HepG2 (cell line): ENCODE data around the gene DMKN. TPM values are rescaled to one million over a fixed set of nuclear protein-coding genes. Genes with fewer than 3 reads are reported as not detected.
"Not testable (repeated sequence)": the region's sequence is repeated elsewhere in the genome, so short reads cannot be mapped to it uniquely, and the experiment has no call there.

ENCODE experiments used
- ATAC-seq: fragments of 200-7000 bp; cut with Tn5 transposase; 3 replicates; pipeline ENCODE4 v1.9.1; 2020; ENCODE audit warnings: mild to moderate bottlenecking, moderate library complexity
- BruUV-seq: library from RNA; stranded (reverse); fragments of 400-500 nt; replicated peaks from 2 replicates; lab custom pipeline; 2021; lab: Mats Ljungman, UMichigan
- CTCF ChIA-PET: fragments of 300-600 bp; formaldehyde crosslinking; extraction: SDS; loops from one replicate; lab custom pipeline; 2021; ENCODE audit warnings: low total read pairs, inconsistent platforms, low intra/inter-chr PET ratio; lab: Yijun Ruan, JAX
- POLR2A ChIA-PET: fragments of 350-600 bp; sonication (Branson Sonifier 250); formaldehyde crosslinking; loops from one replicate; lab custom pipeline; 2020; ENCODE audit warnings: antibody characterized with exemption, inconsistent platforms; lab: Yijun Ruan, JAX
- DNase-seq: peaks from one replicate; pipeline ENCODE4 v3.0.0-alpha.2; 2015; ENCODE audit warnings: low spot score
- FAIRE-seq: peaks from 3 replicates; lab custom pipeline; 2011; peaks lifted over from hg19 to GRCh38; lab: Jason Lieb, UNC
- H2AFZ ChIP-seq: one replicate; pipeline ENCODE4 v1.6.1; 2011; ENCODE audit warnings: low read length, inconsistent platforms
- H3K27ac ChIP-seq: fragments of 300-600 bp; 3 replicates; pipeline ENCODE4 v1.8.0; 2011; ENCODE audit warnings: mixed run types, mild to moderate bottlenecking, mixed read lengths, low read length, inconsistent platforms; ENCODE audit not compliant: insufficient read depth; ENCODE audit errors: extremely low read length
- H3K27me3 ChIP-seq, 2 experiments: fragments of 200-600 bp in 1 of 2; 2 replicates in 1 of 2; 3 replicates in 1 of 2; pipeline versions ENCODE4 v1.6.0 to v1.8.0; 2011; ENCODE audit warnings: low read length in 2 of 2, mild to moderate bottlenecking in 2 of 2, moderate library complexity in 2 of 2, inconsistent platforms in 1 of 2; ENCODE audit not compliant: insufficient read depth in 2 of 2, control insufficient read depth in 1 of 2
- H3K36me3 ChIP-seq, 2 experiments: fragments of 200-600 bp in 1 of 2; replicated peaks in 1 of 2; 2 replicates in 1 of 2; 3 replicates in 1 of 2; pipeline versions ENCODE4 v1.5.1 to v1.8.0; 2011; ENCODE audit warnings: low read length in 2 of 2, inconsistent platforms in 1 of 2; ENCODE audit not compliant: insufficient read depth in 2 of 2, control insufficient read depth in 1 of 2
- H3K4me1 ChIP-seq: 2 replicates; pipeline ENCODE4 v1.5.1; 2012; ENCODE audit warnings: low read length, inconsistent platforms; ENCODE audit not compliant: insufficient read depth
- H3K4me2 ChIP-seq: 2 replicates; pipeline ENCODE4 v1.6.0; 2011; ENCODE audit warnings: low read depth, low read length, inconsistent platforms
- H3K4me3 ChIP-seq, 3 experiments: fragments of 200-600 bp in 1 of 3; sonication (generic), shearing (Covaris generic) in 1 of 3; replicated peaks in 1 of 3; 2 replicates each; pipeline ENCODE4 v1.5.1; 2011 to 2016; ENCODE audit warnings: low read length in 3 of 3, inconsistent platforms in 2 of 3, low read depth in 2 of 3, mild to moderate bottlenecking in 2 of 3, control low read depth in 1 of 3, mixed read lengths in 1 of 3; ENCODE audit not compliant: insufficient read depth in 1 of 3
- H3K79me2 ChIP-seq: one replicate; pipeline ENCODE4 v1.6.1; 2011; ENCODE audit warnings: low read length, inconsistent platforms; ENCODE audit not compliant: insufficient read depth
- H3K9ac ChIP-seq: 2 replicates; pipeline ENCODE4 v1.6.0; 2011; ENCODE audit warnings: mild to moderate bottlenecking, low read depth, low read length, inconsistent platforms; ENCODE audit not compliant: insufficient read depth
- H3K9me3 ChIP-seq: 2 replicates; pipeline ENCODE4 v1.5.1; 2012; ENCODE audit warnings: mild to moderate bottlenecking, low read length
- H4K20me1 ChIP-seq: 2 replicates; pipeline ENCODE4 v1.6.0; 2011; ENCODE audit warnings: inconsistent platforms, mild to moderate bottlenecking, low read length, moderate library complexity; ENCODE audit not compliant: insufficient read depth
- GLI4 ChIP-seq: sonication (generic); formaldehyde crosslinking; IDR thresholded peaks from 2 replicates; pipeline ENCODE4 v1.5.1; 2020; ENCODE audit warnings: missing genetic modification reagents, mild to moderate bottlenecking, moderate library complexity, borderline replicate concordance
- SP140L ChIP-seq: sonication (generic); formaldehyde crosslinking; IDR thresholded peaks from 2 replicates; pipeline ENCODE4 v1.4.0; 2020; ENCODE audit warnings: missing genetic modification reagents, borderline replicate concordance
- YY1 ChIP-seq: IDR thresholded peaks from 2 replicates; pipeline ENCODE4 v1.6.1; 2011; ENCODE audit warnings: low read length, low read depth, moderate library complexity, mild to moderate bottlenecking; ENCODE audit not compliant: insufficient read depth, insufficient replicate concordance
- ZFP62 ChIP-seq: sonication (generic); formaldehyde crosslinking; IDR thresholded peaks from 2 replicates; pipeline ENCODE4 v1.4.0; 2020; ENCODE audit warnings: missing genetic modification reagents
- ZNF33B ChIP-seq: sonication (generic); formaldehyde crosslinking; IDR thresholded peaks from 2 replicates; pipeline ENCODE4 v1.5.1; 2020; ENCODE audit warnings: mild to moderate bottlenecking, missing genetic modification reagents
- ZSCAN30 ChIP-seq: sonication (generic); formaldehyde crosslinking; IDR thresholded peaks from 2 replicates; pipeline ENCODE4 v1.5.0; 2020; ENCODE audit warnings: mild to moderate bottlenecking, missing genetic modification reagents
- WGBS: methylation state at CpG from one replicate; pipeline ENCODE4 v1.1.6; 2017; ENCODE audit warnings: low lambda C conversion rate; 5-methylcytosine and 5-hydroxymethylcytosine counted together
- in situ Hi-C: cut with HindIII; loops from 2 replicates; pipeline ENCODE4 v1.10.0; 2017; ENCODE audit warnings: low pct_unique_long_range_greater_than_20kb; ENCODE audit not compliant: extremely low pct_ligation_motif_present
- intact Hi-C: fragments of 100-400 bp; cut with micrococcal nuclease; formaldehyde crosslinking; loops from one replicate; pipeline ENCODE4 v1.10.0; 2022; ENCODE audit not compliant: unreplicated experiment
- polyA plus RNA-seq, 8 experiments: library from polyadenylated mRNA; depleted of rRNA in 3 of 8; stranded (reverse) in 7 of 8; unstranded in 1 of 8; fragments of >200 nt; fragmentation: Illumina TruSeq in 4 of 8; extraction: Trizol in 4 of 8; gene quantifications; 2 replicates each; pipeline versions ENCODE4 v1.2.1 to v1.2.3, GENCODE V29; 2011 to 2016; ENCODE audit warnings: low read depth in 4 of 8, missing spikeins in 1 of 8, mixed read lengths in 1 of 8; ENCODE audit not compliant: insufficient read depth in 1 of 8
- total RNA-seq, 5 experiments: library from RNA; depleted of rRNA; stranded (reverse); fragments of >200 nt; fragmentation: Illumina TruSeq; extraction: Trizol; gene quantifications; 2 replicates each; pipeline ENCODE4 v1.2.3, GENCODE V29; 2016; ENCODE audit warnings: low read depth in 1 of 5
- TF ChIP-seq, protein P1 (sequence below): sonication (generic); formaldehyde crosslinking; IDR thresholded peaks from 2 replicates; pipeline ENCODE4 v1.4.0; 2020; ENCODE audit warnings: mild to moderate bottlenecking, missing genetic modification reagents, borderline replicate concordance
- TF ChIP-seq, protein P2 (sequence below): sonication (generic); formaldehyde crosslinking; IDR thresholded peaks from 2 replicates; pipeline ENCODE4 v1.5.0; 2020; ENCODE audit warnings: missing genetic modification reagents, mild to moderate bottlenecking, borderline replicate concordance
- TF ChIP-seq, protein P3 (sequence below): sonication (generic); formaldehyde crosslinking; IDR thresholded peaks from 2 replicates; pipeline ENCODE4 v1.5.0; 2020; ENCODE audit warnings: mild to moderate bottlenecking, missing genetic modification reagents

Gene DMKN
- total and polyA plus RNA-seq, 2 of the 13 experiments (the other 11 are each of a cell fraction or from before 2014, with no cell fraction given), result 50.8 to 57.1 TPM

DNA sequence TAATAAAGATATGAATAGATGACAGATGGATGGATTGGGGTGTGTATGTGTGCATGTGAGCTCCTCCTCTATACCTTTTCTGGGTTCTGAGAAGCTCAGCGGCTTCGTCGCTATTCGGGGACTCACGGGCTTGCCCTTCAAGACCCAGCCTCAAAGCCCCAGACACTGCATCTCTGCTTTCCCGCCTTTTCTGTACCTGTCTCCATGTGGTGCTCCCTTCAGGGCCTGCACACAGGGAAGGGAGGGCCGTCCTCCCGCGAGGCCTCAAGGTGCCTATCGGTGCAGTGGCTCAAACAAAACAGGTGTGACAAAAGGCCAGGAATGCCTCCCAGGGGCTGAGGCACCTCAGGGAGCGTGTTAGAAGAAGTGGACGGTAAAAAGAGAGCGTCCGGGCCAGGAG, 39.3 kb downstream of the DMKN start (continued):
- TF ChIP-seq YY1, result no peak

DNA sequence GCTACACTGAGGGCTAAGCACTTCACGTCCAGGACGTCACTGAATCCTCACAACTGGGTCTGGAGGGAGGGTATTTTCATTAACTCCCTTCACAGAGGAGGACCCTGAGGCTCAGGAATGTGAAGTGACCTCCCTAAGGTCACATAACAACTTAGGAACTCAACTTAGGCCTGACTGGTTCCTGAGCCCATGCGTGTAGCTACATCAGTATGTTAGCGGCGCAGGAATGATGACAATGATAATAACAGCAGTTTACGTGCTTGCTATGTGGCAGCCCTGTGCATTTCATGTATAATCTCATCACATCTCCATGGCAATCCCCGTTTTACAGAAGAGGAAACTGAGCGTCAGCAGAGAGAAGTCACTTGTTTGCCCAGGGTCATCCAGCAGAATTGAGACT, 41.5 kb downstream of the DMKN start:
- Histone ChIP-seq H3K36me3 (no peaks in the 10 kb centered on the region), H2AFZ (no peak overlapping the region), H3K27me3 (no peaks in the 10 kb centered on the region), H3K4me3 (no peak overlapping the region), H3K4me2 (no peak overlapping the region), H3K9ac (no peak overlapping the region), H3K4me1 (peaks cover 54% of the 10 kb centered on the region), H3K79me2 (no peaks in the 10 kb centered on the region), H3K27ac (no peak overlapping the region), H4K20me1 (no peaks in the 10 kb centered on the region), H3K9me3 (no peaks in the 10 kb centered on the region)
- CTCF ChIA-PET, result no interaction called here
- intact Hi-C loops, result no loop called here
- 85% methylated on average over 5 of the region's 8 CpGs for WGBS
- TF ChIP-seq SP140L (no peak), GLI4 (CRISPR knock-in tag) (no peak), ZFP62 (CRISPR knock-in tag) (no peak), ZSCAN30 (CRISPR knock-in tag) (no peak), ZNF33B (CRISPR knock-in tag) (no peak)
- TF ChIP-seq, protein P1, sequence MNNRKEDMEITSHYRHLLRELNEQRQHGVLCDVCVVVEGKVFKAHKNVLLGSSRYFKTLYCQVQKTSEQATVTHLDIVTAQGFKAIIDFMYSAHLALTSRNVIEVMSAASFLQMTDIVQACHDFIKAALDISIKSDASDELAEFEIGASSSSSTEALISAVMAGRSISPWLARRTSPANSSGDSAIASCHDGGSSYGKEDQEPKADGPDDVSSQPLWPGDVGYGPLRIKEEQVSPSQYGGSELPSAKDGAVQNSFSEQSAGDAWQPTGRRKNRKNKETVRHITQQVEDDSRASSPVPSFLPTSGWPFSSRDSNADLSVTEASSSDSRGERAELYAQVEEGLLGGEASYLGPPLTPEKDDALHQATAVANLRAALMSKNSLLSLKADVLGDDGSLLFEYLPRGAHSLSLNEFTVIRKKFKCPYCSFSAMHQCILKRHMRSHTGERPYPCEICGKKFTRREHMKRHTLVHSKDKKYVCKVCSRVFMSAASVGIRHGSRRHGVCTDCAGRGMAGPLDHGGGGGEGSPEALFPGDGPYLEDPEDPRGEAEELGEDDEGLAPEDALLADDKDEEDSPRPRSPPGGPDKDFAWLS (CRISPR knock-in tag), result no peak
- TF ChIP-seq, protein P2, sequence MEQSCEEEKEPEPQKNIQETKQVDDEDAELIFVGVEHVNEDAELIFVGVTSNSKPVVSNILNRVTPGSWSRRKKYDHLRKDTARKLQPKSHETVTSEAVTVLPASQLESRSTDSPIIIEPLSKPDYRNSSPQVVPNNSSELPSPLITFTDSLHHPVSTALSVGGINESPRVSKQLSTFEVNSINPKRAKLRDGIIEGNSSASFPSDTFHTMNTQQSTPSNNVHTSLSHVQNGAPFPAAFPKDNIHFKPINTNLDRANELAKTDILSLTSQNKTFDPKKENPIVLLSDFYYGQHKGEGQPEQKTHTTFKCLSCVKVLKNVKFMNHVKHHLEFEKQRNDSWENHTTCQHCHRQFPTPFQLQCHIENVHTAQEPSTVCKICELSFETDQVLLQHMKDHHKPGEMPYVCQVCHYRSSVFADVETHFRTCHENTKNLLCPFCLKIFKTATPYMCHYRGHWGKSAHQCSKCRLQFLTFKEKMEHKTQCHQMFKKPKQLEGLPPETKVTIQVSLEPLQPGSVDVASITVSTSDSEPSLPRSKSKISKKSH (CRISPR knock-in tag), result no peak
- TF ChIP-seq, protein P3, sequence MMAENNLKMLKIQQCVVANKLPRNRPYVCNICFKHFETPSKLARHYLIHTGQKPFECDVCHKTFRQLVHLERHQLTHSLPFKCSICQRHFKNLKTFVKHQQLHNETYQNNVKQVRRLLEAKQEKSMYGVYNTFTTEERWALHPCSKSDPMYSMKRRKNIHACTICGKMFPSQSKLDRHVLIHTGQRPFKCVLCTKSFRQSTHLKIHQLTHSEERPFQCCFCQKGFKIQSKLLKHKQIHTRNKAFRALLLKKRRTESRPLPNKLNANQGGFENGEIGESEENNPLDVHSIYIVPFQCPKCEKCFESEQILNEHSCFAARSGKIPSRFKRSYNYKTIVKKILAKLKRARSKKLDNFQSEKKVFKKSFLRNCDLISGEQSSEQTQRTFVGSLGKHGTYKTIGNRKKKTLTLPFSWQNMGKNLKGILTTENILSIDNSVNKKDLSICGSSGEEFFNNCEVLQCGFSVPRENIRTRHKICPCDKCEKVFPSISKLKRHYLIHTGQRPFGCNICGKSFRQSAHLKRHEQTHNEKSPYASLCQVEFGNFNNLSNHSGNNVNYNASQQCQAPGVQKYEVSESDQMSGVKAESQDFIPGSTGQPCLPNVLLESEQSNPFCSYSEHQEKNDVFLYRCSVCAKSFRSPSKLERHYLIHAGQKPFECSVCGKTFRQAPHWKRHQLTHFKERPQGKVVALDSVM (CRISPR knock-in tag), result no peak
- in situ Hi-C loops, result no loop called here
- ATAC-seq (no peak), DNase-seq (no peak), FAIRE-seq (no peak)
- BruUV-seq, result no TSS peak
- POLR2A ChIA-PET, result no interaction called here

DNA sequence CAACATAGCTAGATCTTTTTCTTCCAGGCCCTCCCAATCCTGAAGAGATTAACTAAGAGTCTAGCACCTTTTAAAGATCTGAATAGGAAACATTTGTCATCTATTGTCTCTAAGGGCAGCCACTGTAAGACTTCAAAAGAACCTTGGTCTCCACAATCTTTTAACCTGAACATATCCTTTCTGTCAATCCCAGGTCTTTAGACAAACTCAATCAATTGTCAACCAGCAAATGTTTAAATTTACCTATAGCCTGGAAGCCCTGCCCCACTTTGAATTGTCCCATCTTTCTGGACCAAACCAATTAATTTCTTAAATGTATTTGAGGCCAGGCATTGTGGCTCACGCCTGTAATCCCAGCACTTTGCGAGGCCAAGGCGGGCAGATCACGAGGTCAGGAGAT, 42.4 kb downstream of the DMKN start:
- H3K79me2 ChIP-seq, H3K36me3 ChIP-seq, DNase-seq, H3K9ac ChIP-seq, H3K4me2 ChIP-seq, in situ Hi-C loops, FAIRE-seq, BruUV-seq, H2AFZ ChIP-seq, ATAC-seq, POLR2A ChIA-PET, intact Hi-C loops, H4K20me1 ChIP-seq, H3K4me3 ChIP-seq, H3K27me3 ChIP-seq, H3K27ac ChIP-seq, H3K9me3 ChIP-seq: not testable (repeated sequence)
- peaks cover 61% of the 10 kb centered on the region for H3K4me1 ChIP-seq
- CTCF ChIA-PET, result interaction anchor here (0.9 kb wide), 1 partner anchor 119 kb away, joined by 3 read pairs; no protein-coding TSS in a partner anchor
- WGBS, result 89% methylated on average over 4 of the region's 4 CpGs
